SK-N-SH (cell line): ENCODE data around the gene CIC. TPM values are rescaled to one million over a fixed set of nuclear protein-coding genes. Genes with fewer than 3 reads are reported as not detected.

Experiments
- CTCF ChIA-PET: fragments of 300-600, 350-600 bp; formaldehyde crosslinking; extraction: SDS; loops from one replicate; lab custom pipeline; 2021; lab: Yijun Ruan, JAX
- POLR2A ChIA-PET: fragments of 350-600 bp; sonication (Branson Sonifier 250); formaldehyde crosslinking; extraction: SDS; loops from one replicate; lab custom pipeline; 2020; ENCODE audit warnings: antibody characterized with exemption, inconsistent platforms; lab: Yijun Ruan, JAX
- DNase-seq: peaks from one replicate; pipeline ENCODE4 v3.0.0; 2012
- H2AFZ ChIP-seq: fragments of 200-600 bp; sonication (generic); 2 replicates; pipeline ENCODE4 v1.8.1; 2016; ENCODE audit warnings: antibody characterized with exemption, mild to moderate bottlenecking, low read depth
- H3F3A ChIP-seq: fragments of 200-600 bp; sonication (generic); replicated peaks from 2 replicates; pipeline ENCODE3; 2016; ENCODE audit warnings: antibody characterized with exemption, mild to moderate bottlenecking; ENCODE audit not compliant: insufficient read depth
- H3K27ac ChIP-seq, 2 experiments: fragments of 200-500 bp in 1 of 2; fragments of 200-600 bp in 1 of 2; sonication (Bioruptor generic) in 1 of 2; sonication (generic), shearing (Covaris generic) in 1 of 2; 2 replicates each; pipeline versions ENCODE4 v1.5.1 to v1.6.1; 2014 to 2016; ENCODE audit warnings: low read depth in 2 of 2, inconsistent platforms in 1 of 2, low read length in 1 of 2, mild to moderate bottlenecking in 1 of 2, mixed read lengths in 1 of 2
- H3K27me3 ChIP-seq: fragments of 200-600 bp; sonication (generic), shearing (Covaris generic); 2 replicates; pipeline ENCODE4 v1.6.1; 2016; ENCODE audit warnings: mixed run types; ENCODE audit not compliant: insufficient read depth
- H3K36me3 ChIP-seq, 2 experiments: fragments of 200-500 bp in 1 of 2; fragments of 200-600 bp in 1 of 2; sonication (Bioruptor generic) in 1 of 2; sonication (generic) in 1 of 2; replicated peaks in 1 of 2; 2 replicates each; pipeline versions ENCODE3 to v1.5.1; 2014 to 2016; ENCODE audit warnings: low read length in 1 of 2, mild to moderate bottlenecking in 1 of 2; ENCODE audit not compliant: insufficient read depth in 2 of 2, control insufficient read depth in 1 of 2
- H3K4me1 ChIP-seq, 2 experiments: fragments of 200-500 bp in 1 of 2; fragments of 200-600 bp in 1 of 2; sonication (Bioruptor generic) in 1 of 2; sonication (generic), shearing (Covaris generic) in 1 of 2; 2 replicates each; pipeline versions ENCODE4 v1.5.1 to v1.6.1; 2014 to 2016; ENCODE audit warnings: low read depth in 1 of 2, low read length in 1 of 2, mixed run types in 1 of 2; ENCODE audit not compliant: insufficient read depth in 2 of 2, control insufficient read depth in 1 of 2
- H3K4me2 ChIP-seq: fragments of 200-600 bp; sonication (generic), shearing (Covaris generic); 2 replicates; pipeline ENCODE4 v1.6.1; 2017; ENCODE audit warnings: mixed run types
- H3K4me3 ChIP-seq, 2 experiments: fragments of 200-500 bp in 1 of 2; fragments of 200-600 bp in 1 of 2; sonication (Bioruptor generic) in 1 of 2; sonication (generic), shearing (Covaris generic) in 1 of 2; 2 replicates each; pipeline versions ENCODE4 v1.5.1 to v1.8.1; 2014 to 2016; ENCODE audit warnings: low read depth in 2 of 2, inconsistent platforms in 1 of 2, low read length in 1 of 2, mild to moderate bottlenecking in 1 of 2, mixed read lengths in 1 of 2, moderate library complexity in 1 of 2
- H3K79me2 ChIP-seq: fragments of 200-600 bp; sonication (generic); 2 replicates; pipeline ENCODE4 v1.8.1; 2017; ENCODE audit warnings: mild to moderate bottlenecking; ENCODE audit not compliant: insufficient read depth
- H3K9ac ChIP-seq: fragments of 200-600 bp; sonication (generic); 2 replicates; pipeline ENCODE4 v1.6.1; 2017; ENCODE audit warnings: mixed run types
- H3K9me2 ChIP-seq: fragments of 200-600 bp; sonication (generic); 2 replicates; pipeline ENCODE4 v1.6.1; 2017; ENCODE audit warnings: mixed run types
- H3K9me3 ChIP-seq: fragments of 200-600 bp; sonication (generic); 2 replicates; pipeline ENCODE4 v1.6.1; 2017; ENCODE audit warnings: mixed run types, mild to moderate bottlenecking, moderate library complexity
- H4K20me1 ChIP-seq: fragments of 200-600 bp; sonication (generic); 2 replicates; pipeline ENCODE4 v1.6.1; 2017; ENCODE audit warnings: mild to moderate bottlenecking, mixed run types; ENCODE audit not compliant: insufficient read depth
- CHD2 ChIP-seq: fragments of 150-350 bp; IDR thresholded peaks from 2 replicates; pipeline ENCODE4 v1.6.1; 2018; ENCODE audit warnings: low read length; ENCODE audit not compliant: partially characterized antibody
- ELF1 ChIP-seq: IDR thresholded peaks from 2 replicates; pipeline ENCODE4 v1.4.0; 2012
- EZH2phosphoT487 ChIP-seq: fragments of 200-600 bp; sonication (generic); IDR thresholded peaks from 2 replicates; pipeline ENCODE4 v1.6.1; 2017; ENCODE audit warnings: low read depth, mixed run types, mild to moderate bottlenecking, antibody characterized with exemption, moderate library complexity, borderline replicate concordance
- FOXM1 ChIP-seq: IDR thresholded peaks from 2 replicates; pipeline ENCODE4 v1.4.0; 2012; ENCODE audit warnings: low read depth, mild to moderate bottlenecking
- MEF2A ChIP-seq: IDR thresholded peaks from 2 replicates; pipeline ENCODE4 v1.4.0; 2012; ENCODE audit warnings: low read depth, borderline replicate concordance
- NFIC ChIP-seq: IDR thresholded peaks from 2 replicates; pipeline ENCODE4 v1.4.0; 2012; ENCODE audit warnings: borderline replicate concordance
- SIN3A ChIP-seq: IDR thresholded peaks from 2 replicates; pipeline ENCODE4 v1.6.1; 2012; ENCODE audit warnings: low read depth, mild to moderate bottlenecking, low read length, moderate library complexity, borderline replicate concordance
- TAF1 ChIP-seq: IDR thresholded peaks from 2 replicates; pipeline ENCODE4 v1.6.1; 2012; ENCODE audit warnings: low read depth, mild to moderate bottlenecking, low read length, moderate library complexity, borderline replicate concordance
- TEAD4 ChIP-seq: IDR thresholded peaks from 2 replicates; pipeline ENCODE4 v1.4.0; 2012; ENCODE audit warnings: mild to moderate bottlenecking, borderline replicate concordance; ENCODE audit not compliant: insufficient read depth
- USF2 ChIP-seq: fragments of 150-350 bp; IDR thresholded peaks from 2 replicates; pipeline ENCODE4 v1.6.1; 2017; ENCODE audit warnings: antibody characterized with exemption, low read length, low read depth, borderline replicate concordance
- WGBS: methylation state at CpG from one replicate; pipeline ENCODE4 v1.1.6; 2017; ENCODE audit warnings: low lambda C conversion rate; 5-methylcytosine and 5-hydroxymethylcytosine counted together
- polyA plus RNA-seq, 3 experiments: library from polyadenylated mRNA; depleted of rRNA; stranded (reverse); fragments of >200 nt; gene quantifications; 2 replicates each; pipeline ENCODE4 v1.2.3, GENCODE V29; 2012
- TF ChIP-seq, protein P1 (sequence below): IDR thresholded peaks from 2 replicates; pipeline ENCODE4 v1.6.1; 2012; ENCODE audit warnings: mild to moderate bottlenecking, low read depth, low read length, moderate library complexity
- TF ChIP-seq, protein P2 (sequence below): fragments of 200-600 bp; sonication (generic); IDR thresholded peaks from 2 replicates; pipeline ENCODE4 v1.6.1; 2017; ENCODE audit warnings: antibody characterized with exemption, mild to moderate bottlenecking, moderate library complexity

The CIC gene
- polyA plus RNA-seq, 1 of the 3 experiments (the other 2 are of a cell fraction) = 16.9 TPM

GRCh38 chr19:42294471-42295137 lies 25.6 kb downstream of the CIC start:
- H3K9me3 ChIP-seq = no peaks in the 10 kb centered on the region
- POLR2A ChIA-PET = interaction anchor here (1.1 kb wide), 1 partner anchor 10 kb away, joined by 4 read pairs; no protein-coding TSS in a partner anchor
- H3K9me2 ChIP-seq = no peaks in the 10 kb centered on the region
- H3K79me2 ChIP-seq = 0 out of 2 replicates have a peak, but pooled peaks cover 3% of the 10 kb centered on the region
- H3K4me1 ChIP-seq = no peaks in the 10 kb centered on the region; a peak in 1 of 4 replicates
- peaks cover 24 to 60% of the 10 kb centered on the region in 2 experiments for H3K36me3 ChIP-seq
- peaks cover 27% of the 10 kb centered on the region for H3F3A ChIP-seq
- CTCF ChIA-PET = interaction anchor here (0.8 to 9.5 kb wide), 9 partner anchors 9 to 49 kb away, joined by 3 to 60 read pairs (median 4); no protein-coding TSS in a partner anchor
- 91% methylated on average over 19 of the region's 24 CpGs for WGBS
- no peak overlapping the region for H3K4me2 ChIP-seq
- H3K27me3 ChIP-seq = no peaks in the 10 kb centered on the region
- H3K9ac ChIP-seq = no peak overlapping the region
- H4K20me1 ChIP-seq = 0 out of 2 replicates have a peak, but pooled peaks cover 5% of the 10 kb centered on the region
- no peak overlapping the region for H2AFZ ChIP-seq
- no peak for DNase-seq
- TF ChIP-seq USF2 (no peak), MEF2A (no peak), ELF1 (no peak), TAF1 (no peak), EZH2phosphoT487 (no peak), NFIC (no peak), FOXM1 (no peak), SIN3A (no peak), TEAD4 (no peak), CHD2 (no peak)
- TF ChIP-seq, protein P1, sequence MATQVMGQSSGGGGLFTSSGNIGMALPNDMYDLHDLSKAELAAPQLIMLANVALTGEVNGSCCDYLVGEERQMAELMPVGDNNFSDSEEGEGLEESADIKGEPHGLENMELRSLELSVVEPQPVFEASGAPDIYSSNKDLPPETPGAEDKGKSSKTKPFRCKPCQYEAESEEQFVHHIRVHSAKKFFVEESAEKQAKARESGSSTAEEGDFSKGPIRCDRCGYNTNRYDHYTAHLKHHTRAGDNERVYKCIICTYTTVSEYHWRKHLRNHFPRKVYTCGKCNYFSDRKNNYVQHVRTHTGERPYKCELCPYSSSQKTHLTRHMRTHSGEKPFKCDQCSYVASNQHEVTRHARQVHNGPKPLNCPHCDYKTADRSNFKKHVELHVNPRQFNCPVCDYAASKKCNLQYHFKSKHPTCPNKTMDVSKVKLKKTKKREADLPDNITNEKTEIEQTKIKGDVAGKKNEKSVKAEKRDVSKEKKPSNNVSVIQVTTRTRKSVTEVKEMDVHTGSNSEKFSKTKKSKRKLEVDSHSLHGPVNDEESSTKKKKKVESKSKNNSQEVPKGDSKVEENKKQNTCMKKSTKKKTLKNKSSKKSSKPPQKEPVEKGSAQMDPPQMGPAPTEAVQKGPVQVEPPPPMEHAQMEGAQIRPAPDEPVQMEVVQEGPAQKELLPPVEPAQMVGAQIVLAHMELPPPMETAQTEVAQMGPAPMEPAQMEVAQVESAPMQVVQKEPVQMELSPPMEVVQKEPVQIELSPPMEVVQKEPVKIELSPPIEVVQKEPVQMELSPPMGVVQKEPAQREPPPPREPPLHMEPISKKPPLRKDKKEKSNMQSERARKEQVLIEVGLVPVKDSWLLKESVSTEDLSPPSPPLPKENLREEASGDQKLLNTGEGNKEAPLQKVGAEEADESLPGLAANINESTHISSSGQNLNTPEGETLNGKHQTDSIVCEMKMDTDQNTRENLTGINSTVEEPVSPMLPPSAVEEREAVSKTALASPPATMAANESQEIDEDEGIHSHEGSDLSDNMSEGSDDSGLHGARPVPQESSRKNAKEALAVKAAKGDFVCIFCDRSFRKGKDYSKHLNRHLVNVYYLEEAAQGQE = no peak
- TF ChIP-seq, protein P2, sequence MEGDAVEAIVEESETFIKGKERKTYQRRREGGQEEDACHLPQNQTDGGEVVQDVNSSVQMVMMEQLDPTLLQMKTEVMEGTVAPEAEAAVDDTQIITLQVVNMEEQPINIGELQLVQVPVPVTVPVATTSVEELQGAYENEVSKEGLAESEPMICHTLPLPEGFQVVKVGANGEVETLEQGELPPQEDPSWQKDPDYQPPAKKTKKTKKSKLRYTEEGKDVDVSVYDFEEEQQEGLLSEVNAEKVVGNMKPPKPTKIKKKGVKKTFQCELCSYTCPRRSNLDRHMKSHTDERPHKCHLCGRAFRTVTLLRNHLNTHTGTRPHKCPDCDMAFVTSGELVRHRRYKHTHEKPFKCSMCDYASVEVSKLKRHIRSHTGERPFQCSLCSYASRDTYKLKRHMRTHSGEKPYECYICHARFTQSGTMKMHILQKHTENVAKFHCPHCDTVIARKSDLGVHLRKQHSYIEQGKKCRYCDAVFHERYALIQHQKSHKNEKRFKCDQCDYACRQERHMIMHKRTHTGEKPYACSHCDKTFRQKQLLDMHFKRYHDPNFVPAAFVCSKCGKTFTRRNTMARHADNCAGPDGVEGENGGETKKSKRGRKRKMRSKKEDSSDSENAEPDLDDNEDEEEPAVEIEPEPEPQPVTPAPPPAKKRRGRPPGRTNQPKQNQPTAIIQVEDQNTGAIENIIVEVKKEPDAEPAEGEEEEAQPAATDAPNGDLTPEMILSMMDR = no peak
- no peak overlapping the region for H3K4me3 ChIP-seq
- H3K27ac ChIP-seq = no peak overlapping the region
